DND-41 (cell line): ENCODE data around the gene POLR2E.

ENCODE experiments used
- ATAC-seq: fragments of 200-7000 bp; cut with Tn5 transposase; 3 replicates; pipeline ENCODE4 v1.9.1; 2021; ENCODE audit warnings: low read depth; ENCODE audit not compliant: insufficient read depth
- DNase-seq: peaks from one replicate; pipeline ENCODE4 v3.0.0-alpha.2; 2020
- H2AFZ ChIP-seq: 2 replicates; pipeline ENCODE4 v1.6.0; 2012; ENCODE audit warnings: low read depth, low read length
- H3K27ac ChIP-seq: 2 replicates; pipeline ENCODE4 v1.5.1; 2012; ENCODE audit warnings: low read length, inconsistent platforms
- H3K27me3 ChIP-seq: fragments of 200-600 bp; sonication (generic); 2 replicates; pipeline ENCODE4 v1.6.0; 2012; ENCODE audit warnings: low read length, mild to moderate bottlenecking, inconsistent platforms; ENCODE audit not compliant: insufficient read depth, poor library complexity
- H3K36me3 ChIP-seq: 2 replicates; pipeline ENCODE4 v1.5.1; 2012; ENCODE audit warnings: low read length, inconsistent platforms; ENCODE audit not compliant: insufficient read depth
- H3K4me1 ChIP-seq: 2 replicates; pipeline ENCODE4 v1.5.1; 2012; ENCODE audit warnings: mild to moderate bottlenecking, low read length; ENCODE audit not compliant: insufficient read depth
- H3K4me2 ChIP-seq: 2 replicates; pipeline ENCODE4 v1.6.0; 2012; ENCODE audit warnings: mild to moderate bottlenecking, moderate library complexity, low read length, inconsistent platforms; ENCODE audit not compliant: insufficient read depth
- H3K4me3 ChIP-seq, 2 experiments: fragments of 200-600 bp in 1 of 2; shearing (Covaris generic) in 1 of 2; 2 replicates each; pipeline ENCODE4 v1.5.1; 2012 to 2016; ENCODE audit warnings: inconsistent platforms in 2 of 2, low read length in 2 of 2, mild to moderate bottlenecking in 2 of 2, low read depth in 1 of 2, moderate library complexity in 1 of 2
- H3K79me2 ChIP-seq: 2 replicates; pipeline ENCODE4 v1.6.0; 2012; ENCODE audit warnings: low read length, inconsistent platforms; ENCODE audit not compliant: insufficient read depth
- H3K9ac ChIP-seq: 2 replicates; pipeline ENCODE4 v1.6.0; 2012; ENCODE audit warnings: low read depth, mild to moderate bottlenecking, inconsistent platforms, low read length, moderate library complexity
- H3K9me3 ChIP-seq: 2 replicates; pipeline ENCODE4 v1.5.1; 2012; ENCODE audit warnings: low read length, moderate library complexity, mild to moderate bottlenecking, inconsistent platforms; ENCODE audit not compliant: insufficient read depth, severe bottlenecking
- H4K20me1 ChIP-seq: 2 replicates; pipeline ENCODE4 v1.6.0; 2012; ENCODE audit warnings: low read length; ENCODE audit not compliant: insufficient read depth
- CTCF ChIP-seq: IDR thresholded peaks from 2 replicates; pipeline ENCODE4 v1.5.1; 2012; ENCODE audit warnings: borderline replicate concordance, low read length, moderate library complexity, mild to moderate bottlenecking; ENCODE audit not compliant: poor library complexity, severe bottlenecking; ENCODE audit errors: extremely low read depth
- EZH2 ChIP-seq: IDR thresholded peaks from 3 replicates; pipeline ENCODE4 v1.6.1; 2012; ENCODE audit warnings: borderline replicate concordance, low read depth, mild to moderate bottlenecking, moderate library complexity, low read length, inconsistent platforms; ENCODE audit not compliant: severe bottlenecking

The POLR2E gene

DNA sequence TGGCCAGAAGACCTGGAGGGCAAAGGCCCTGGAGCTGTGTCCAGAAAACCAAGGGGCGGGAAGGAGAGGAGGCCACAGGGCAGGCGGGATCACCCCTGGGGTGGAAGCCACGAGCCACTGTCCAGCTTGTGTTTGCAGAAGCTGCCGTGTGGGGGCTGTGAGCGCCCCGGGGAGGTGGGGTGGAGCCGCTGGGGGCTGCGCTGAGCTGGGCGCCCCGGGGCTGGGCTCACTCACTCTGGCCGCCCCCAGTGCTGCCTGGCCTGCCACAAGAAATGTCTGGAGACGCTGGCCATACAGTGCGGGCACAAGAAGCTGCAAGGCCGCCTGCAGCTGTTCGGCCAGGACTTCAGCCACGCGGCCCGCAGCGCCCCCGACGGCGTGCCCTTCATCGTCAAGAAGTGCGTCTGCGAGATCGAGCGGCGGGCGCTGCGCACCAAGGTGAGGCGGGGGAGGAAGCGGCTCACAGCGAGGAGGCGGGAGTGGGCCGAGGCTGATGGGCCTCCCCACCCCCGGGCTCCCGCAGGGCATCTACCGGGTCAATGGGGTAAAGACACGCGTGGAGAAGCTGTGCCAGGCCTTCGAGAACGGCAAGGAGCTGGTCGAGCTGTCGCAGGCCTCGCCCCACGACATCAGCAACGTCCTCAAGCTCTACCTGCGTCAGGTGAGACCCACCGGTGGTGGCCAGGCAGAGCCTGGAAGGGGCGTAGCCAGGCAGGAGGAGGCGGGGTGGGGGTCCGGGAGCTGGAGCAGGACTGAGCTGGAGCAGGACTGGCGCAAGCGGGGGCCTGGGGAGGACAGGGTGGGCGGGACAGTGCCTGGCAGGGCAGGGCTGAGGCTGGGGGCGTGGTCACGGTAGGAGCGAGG, 13.6 kb downstream of the POLR2E start:
- H3K4me2 ChIP-seq: no peak overlapping the region
- ATAC-seq (no peak), DNase-seq (no peak)
- H2AFZ ChIP-seq: no peak overlapping the region
- TF ChIP-seq CTCF (no peak), EZH2 (no peak)
- H3K4me1 ChIP-seq: peaks cover 14% of the 10 kb centered on the region
- H3K9me3 ChIP-seq: no peaks in the 10 kb centered on the region
- H3K4me3 ChIP-seq: no peak overlapping the region
- H3K27ac ChIP-seq: no peak overlapping the region
- peaks cover 27% of the 10 kb centered on the region for H4K20me1 ChIP-seq
- no peaks in the 10 kb centered on the region for H3K27me3 ChIP-seq
- H3K36me3 ChIP-seq: peaks cover 82% of the 10 kb centered on the region
- no peak overlapping the region for H3K9ac ChIP-seq
- 0 out of 2 replicates have a peak, but pooled peaks cover 4% of the 10 kb centered on the region for H3K79me2 ChIP-seq

DNA sequence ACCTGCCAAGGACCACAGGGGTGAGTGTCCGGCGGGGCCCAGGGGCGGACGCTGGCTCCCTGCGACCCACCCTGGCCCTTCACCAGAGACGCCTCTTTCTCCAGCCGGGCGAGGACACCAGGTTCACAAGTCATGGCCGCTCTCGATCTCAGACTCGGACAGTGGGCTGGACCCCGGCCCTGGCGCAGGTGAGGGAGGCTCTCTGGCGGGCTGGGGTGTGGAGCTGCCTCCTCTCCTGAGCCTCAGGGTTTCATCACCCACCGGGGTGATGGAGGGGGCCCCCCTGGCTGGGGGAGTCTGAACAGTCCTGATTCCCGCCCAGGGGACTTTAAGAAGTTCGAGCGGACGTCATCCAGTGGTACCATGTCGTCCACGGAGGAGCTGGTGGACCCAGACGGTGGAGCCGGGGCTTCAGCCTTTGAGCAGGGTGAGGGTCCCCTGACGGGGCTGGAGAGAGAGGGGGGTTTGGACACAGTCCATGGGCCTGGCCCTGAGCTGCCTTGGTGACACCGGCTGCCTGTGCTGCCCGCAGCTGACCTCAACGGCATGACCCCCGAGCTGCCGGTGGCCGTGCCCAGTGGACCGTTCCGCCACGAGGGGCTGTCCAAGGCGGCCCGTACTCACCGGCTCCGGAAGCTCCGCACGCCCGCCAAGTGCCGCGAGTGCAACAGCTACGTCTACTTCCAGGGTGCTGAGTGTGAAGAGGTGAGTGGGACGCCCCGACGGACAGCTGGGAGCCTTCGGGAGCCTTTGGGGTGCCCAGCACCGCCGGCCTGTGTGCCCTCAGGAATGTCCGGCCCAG, 14.6 kb downstream of the POLR2E start:
- H4K20me1 ChIP-seq: peaks cover 24% of the 10 kb centered on the region
- no peaks in the 10 kb centered on the region for H3K27me3 ChIP-seq
- DNase-seq: no peak
- H3K4me1 ChIP-seq: peaks cover 24% of the 10 kb centered on the region
- no peak for ATAC-seq
- H2AFZ ChIP-seq: no peak overlapping the region
- no peaks in the 10 kb centered on the region for H3K9me3 ChIP-seq
- no peak overlapping the region for H3K27ac ChIP-seq
- no peak overlapping the region for H3K4me2 ChIP-seq
- H3K4me3 ChIP-seq: no peak overlapping the region
- no peak for TF ChIP-seq CTCF
- no peak for TF ChIP-seq EZH2
- H3K36me3 ChIP-seq: peaks cover 79% of the 10 kb centered on the region
- peaks cover 7% of the 10 kb centered on the region; the same call in 1 of the 2 replicates for H3K79me2 ChIP-seq
- H3K9ac ChIP-seq: no peak overlapping the region

GRCh38 chr19:1079566-1080111, 15.5 kb downstream of the POLR2E start:
- Histone ChIP-seq H3K27ac (no peak overlapping the region), H3K36me3 (peaks cover 78% of the 10 kb centered on the region)

More at GRCh38 chr19:1079566-1080111, 15.5 kb downstream of the POLR2E start:
- Histone ChIP-seq H3K9ac (no peak overlapping the region), H3K9me3 (no peaks in the 10 kb centered on the region), H3K4me3 (no peak overlapping the region), H3K79me2 (peaks cover 10% of the 10 kb centered on the region; the same call in 1 of the 2 replicates), H2AFZ (no peak overlapping the region), H3K4me1 (peaks cover 32% of the 10 kb centered on the region), H3K4me2 (no peak overlapping the region), H3K27me3 (no peaks in the 10 kb centered on the region), H4K20me1 (peaks cover 20% of the 10 kb centered on the region)
- DNase-seq (no peak), ATAC-seq (no peak)
- TF ChIP-seq EZH2 (no peak), CTCF (no peak)
